HFFc6 (cell line): ENCODE results near the gene LMO3. TPM values are rescaled to one million over a fixed set of nuclear protein-coding genes. Genes with fewer than 3 reads are reported as not detected.

Experiments used
- DNase-seq: peaks from one replicate; pipeline ENCODE4 v3.0.0-alpha.2; 2018
- H3K27ac Mint-ChIP-seq: 2 replicates; pipeline ENCODE4 v1.8.0; 2020; ENCODE audit warnings: mild to moderate bottlenecking, mixed read lengths
- H3K27me3 Mint-ChIP-seq: 2 replicates; pipeline ENCODE4 v1.8.0; 2021; ENCODE audit warnings: mild to moderate bottlenecking, moderate library complexity, mixed read lengths; ENCODE audit not compliant: insufficient read depth
- H3K36me3 Mint-ChIP-seq: 2 replicates; pipeline ENCODE4 v1.8.0; 2021; ENCODE audit warnings: low read depth, mixed read lengths
- H3K4me1 Mint-ChIP-seq: 2 replicates; pipeline ENCODE4 v1.8.0; 2020; ENCODE audit warnings: low read depth, mixed read lengths
- H3K4me3 Mint-ChIP-seq: 2 replicates; pipeline ENCODE4 v1.8.0; 2020; ENCODE audit warnings: mild to moderate bottlenecking, moderate library complexity, mixed read lengths
- H3K9me3 Mint-ChIP-seq: 2 replicates; pipeline ENCODE4 v1.8.0; 2020; ENCODE audit warnings: mild to moderate bottlenecking, mixed read lengths
- CTCF ChIP-seq: fragments of 200-600 bp; sonication (generic); IDR thresholded peaks from 2 replicates; pipeline ENCODE4 v1.5.0; 2021; ENCODE audit warnings: antibody characterized with exemption, mild to moderate bottlenecking
- total RNA-seq, 6 experiments: library from RNA; stranded (reverse); fragmentation: NEBNext Ultra II Directional; extraction: Animal tissue kit (Norgen Biotek cat#: 25700); gene quantifications; 2 replicates in 1 of 6; 3 replicates in 5 of 6; pipeline ENCODE4 v1.2.3, GENCODE V29; 2021

Gene LMO3
- total RNA-seq, 6 experiments from 2014 or later, result 0.12 to 0.60 (median 0.34) TPM

GRCh38 chr12:16618256-16618655 lies 12.3 kb upstream of the LMO3 start:
- Mint-ChIP-seq H3K36me3 (no peaks in the 10 kb centered on the region), H3K4me1 (peaks cover 15% of the 10 kb centered on the region), H3K27ac (peak overlapping the region; percentile 6; the same call in 1 of the 2 replicates), H3K27me3 (no peaks in the 10 kb centered on the region; the same call in 1 of the 2 replicates), H3K9me3 (no peaks in the 10 kb centered on the region), H3K4me3 (no peak overlapping the region)
- TF ChIP-seq CTCF, result no peak
- peak; percentile 17 for DNase-seq

- peaks cover 58% of the 10 kb centered on the region for H3K4me1 Mint-ChIP-seq
- H3K9me3 Mint-ChIP-seq, result no peaks in the 10 kb centered on the region
- no peak overlapping the region for H3K4me3 Mint-ChIP-seq
- H3K27ac Mint-ChIP-seq, result no peak overlapping the region
- TF ChIP-seq CTCF, result no peak
- no peak for DNase-seq
- H3K36me3 Mint-ChIP-seq, result no peaks in the 10 kb centered on the region
- H3K27me3 Mint-ChIP-seq, result no peaks in the 10 kb centered on the region; the same call in 1 of the 2 replicates
These were observed 7.2 kb upstream of the LMO3 start for GRCh38 chr12:16613199-16613598.

- Mint-ChIP-seq H3K27me3 (peaks cover 3% of the 10 kb centered on the region), H3K9me3 (no peaks in the 10 kb centered on the region)
These were observed 6.7 kb upstream of the LMO3 start for GRCh38 chr12:16612647-16613046.

GRCh38 chr12:16611146-16611545 lies 5.2 kb upstream of the LMO3 start:
- peak overlapping the region; percentile 85 for H3K4me3 Mint-ChIP-seq
- TF ChIP-seq CTCF, result no peak
- peaks cover 6% of the 10 kb centered on the region for H3K27me3 Mint-ChIP-seq
- H3K36me3 Mint-ChIP-seq, result no peaks in the 10 kb centered on the region
- no peak for DNase-seq
- no peaks in the 10 kb centered on the region for H3K9me3 Mint-ChIP-seq
- H3K27ac Mint-ChIP-seq, result no peak overlapping the region
- peaks cover 66% of the 10 kb centered on the region for H3K4me1 Mint-ChIP-seq

More at GRCh38 chr12:16612647-16613046, 6.7 kb upstream of the LMO3 start:
- Mint-ChIP-seq H3K27ac (0 out of 2 replicates have a peak overlapping the region, but pooled peaks have one; percentile 3), H3K36me3 (no peaks in the 10 kb centered on the region), H3K4me1 (peaks cover 54% of the 10 kb centered on the region), H3K4me3 (peak overlapping the region; percentile 85; the same call in 1 of the 2 replicates)
- peak; percentile 30 for DNase-seq
- TF ChIP-seq CTCF, result no peak

- peak overlapping the region; percentile 85 for H3K4me3 Mint-ChIP-seq
- peaks cover 6% of the 10 kb centered on the region for H3K27me3 Mint-ChIP-seq
- H3K36me3 Mint-ChIP-seq, result no peaks in the 10 kb centered on the region
- H3K4me1 Mint-ChIP-seq, result peaks cover 69% of the 10 kb centered on the region
- no peak overlapping the region for H3K27ac Mint-ChIP-seq
- no peak for TF ChIP-seq CTCF
- H3K9me3 Mint-ChIP-seq, result no peaks in the 10 kb centered on the region
- no peak for DNase-seq
These were observed 4.8 kb upstream of the LMO3 start for GRCh38 chr12:16610743-16611142.
